NCI-H345 (cell line): ENCODE measurements around the gene C3AR1.
"Not testable (repeated sequence)": the region's sequence is repeated elsewhere in the genome, so short reads cannot be mapped to it uniquely, and the experiment has no call there.

Experiments
- DNase-seq: peaks from one replicate; lab custom pipeline; 2025; lab: John Stamatoyannopoulos, UW

Gene C3AR1

DNA sequence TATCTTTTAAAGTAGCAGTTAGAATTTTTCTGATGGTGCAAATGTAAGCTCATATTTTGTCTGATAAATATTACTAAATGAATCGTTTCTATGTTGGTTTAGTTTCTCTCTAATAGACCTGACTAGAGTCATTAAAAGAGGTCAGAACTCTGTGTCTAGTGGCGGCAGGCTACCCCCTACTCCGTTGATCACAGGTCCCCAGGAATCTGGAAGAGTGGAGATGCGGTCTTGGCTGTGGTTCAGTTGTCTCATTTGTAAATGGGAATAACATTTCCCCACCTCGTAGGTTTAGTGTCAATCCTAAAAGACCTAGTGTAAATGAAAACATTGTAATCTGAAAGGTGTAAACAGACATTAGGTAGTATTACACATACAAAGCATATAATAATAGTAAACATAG is 38.3 kb downstream of the C3AR1 start:
- DNase-seq, result no peak

DNA sequence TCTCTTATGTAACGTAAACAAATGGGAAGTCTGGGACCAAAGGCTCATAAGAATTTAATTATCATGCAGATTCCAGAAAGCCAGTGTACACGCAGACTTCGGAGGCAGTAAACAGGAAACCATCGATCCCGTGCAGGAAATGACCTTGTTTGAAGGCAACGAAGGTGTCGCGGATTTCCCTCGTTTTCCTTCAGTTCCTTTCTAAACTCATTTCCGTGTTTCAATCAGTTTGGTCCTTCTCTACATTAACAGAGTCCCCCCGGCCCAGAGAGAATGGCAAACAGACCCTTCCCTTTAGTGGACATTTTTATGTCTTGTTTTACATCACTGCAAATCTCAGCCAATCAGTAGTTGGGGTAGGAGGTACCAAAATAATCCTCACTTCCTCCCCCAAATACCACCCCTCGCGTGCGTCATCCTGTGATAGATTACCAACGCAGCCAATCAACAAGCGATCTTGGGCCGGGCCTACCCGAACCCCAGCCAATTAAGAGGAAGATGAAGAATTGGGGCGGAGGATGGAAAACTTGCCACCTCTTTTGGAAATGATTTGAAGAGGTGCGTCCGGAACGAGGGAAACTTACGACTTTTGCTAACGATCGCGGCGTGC is 39.8 kb downstream of the C3AR1 start:
- DNase-seq, result peak; percentile 99

- DNase-seq, result no peak
Measured at GRCh38 chr12:8018666-8019581, 47.2 kb downstream of the C3AR1 start.

DNA sequence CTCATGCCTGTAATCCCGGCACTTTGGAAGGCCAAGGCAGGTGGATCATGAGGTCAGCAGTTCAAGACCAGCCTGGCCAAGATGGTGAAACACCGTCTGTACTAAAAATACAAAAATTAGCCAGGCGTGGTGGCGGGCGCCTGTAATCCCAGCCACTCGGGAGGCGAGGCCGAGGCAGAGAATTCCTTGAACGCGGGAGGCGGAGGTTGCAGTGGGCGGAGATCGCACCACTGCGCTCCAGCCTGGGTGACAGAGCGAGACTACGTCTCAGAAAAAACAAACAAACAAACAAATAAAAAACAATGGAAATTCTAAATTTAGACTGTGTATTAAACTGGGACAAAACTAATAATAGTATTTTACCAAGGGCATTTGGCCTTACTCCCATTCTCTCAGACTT is 47.9 kb downstream of the C3AR1 start:
- DNase-seq, result not testable (repeated sequence)

- DNase-seq, result no peak
Measured at GRCh38 chr12:8014836-8015235, 51.3 kb downstream of the C3AR1 start.

GRCh38 chr12:8012651-8013309 is 53.4 kb downstream of the C3AR1 start:
- DNase-seq, result no peak

DNA sequence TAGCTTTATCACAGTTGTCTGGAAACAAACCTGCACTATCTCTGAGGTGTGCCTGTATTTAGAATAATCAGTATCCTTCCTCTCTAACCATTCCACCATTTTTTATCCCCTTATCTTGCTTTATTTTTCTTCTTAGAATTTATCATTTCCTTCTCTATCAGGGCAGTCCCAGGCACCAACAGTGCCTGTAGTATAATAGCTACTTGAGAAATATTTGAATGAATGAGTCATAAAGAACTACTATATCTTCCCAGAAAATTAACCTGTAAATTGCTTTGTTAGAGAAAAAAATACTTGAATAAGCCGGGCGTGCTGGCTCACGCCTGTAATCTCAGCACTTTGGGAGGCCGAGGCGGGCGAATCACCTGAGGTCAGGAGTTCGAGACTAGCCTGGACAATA is 54.8 kb downstream of the C3AR1 start:
- no peak for DNase-seq
